ENCODE data around the gene RAB20.

RAB20 gene

GRCh38 chr13:110480161-110480560 lies 81.4 kb downstream of the RAB20 start:
- H3K27me3 Mint-ChIP-seq (ENCODE audit: low read depth, poor library complexity), result peaks cover 2% of the 10 kb centered on the region
- no peak overlapping the region for H3K4me3 Mint-ChIP-seq
- peaks cover 51% of the 10 kb centered on the region for H3K36me3 Mint-ChIP-seq (ENCODE audit: low read depth)
- H3K27ac Mint-ChIP-seq, result peak overlapping the region; percentile 91
- no peaks in the 10 kb centered on the region for H3K9me3 Mint-ChIP-seq
- DNase-seq, result no peak
- peaks cover 22% of the 10 kb centered on the region for H3K4me1 Mint-ChIP-seq
- TF ChIP-seq CTCF (IDR thresholded peaks at IDR 0.05), result no peak

- no peaks in the 10 kb centered on the region for H3K9me3 Mint-ChIP-seq
- TF ChIP-seq CTCF (IDR thresholded peaks at IDR 0.05), result no peak
- H3K4me3 Mint-ChIP-seq, result no peak overlapping the region
- peaks cover 22% of the 10 kb centered on the region for H3K4me1 Mint-ChIP-seq
- H3K36me3 Mint-ChIP-seq (ENCODE audit: low read depth), result peaks cover 54% of the 10 kb centered on the region
- no peak for DNase-seq
- no peak overlapping the region for H3K27ac Mint-ChIP-seq
- peaks cover 2% of the 10 kb centered on the region for H3K27me3 Mint-ChIP-seq (ENCODE audit: low read depth, poor library complexity)
Measured at GRCh38 chr13:110479648-110480047, 81.9 kb downstream of the RAB20 start.

- Mint-ChIP-seq H3K4me3 (no peak overlapping the region), H3K9me3 (no peaks in the 10 kb centered on the region), H3K36me3 (ENCODE audit: low read depth) (peaks cover 54% of the 10 kb centered on the region), H3K4me1 (peaks cover 22% of the 10 kb centered on the region), H3K27ac (peak overlapping the region; percentile 83), H3K27me3 (ENCODE audit: low read depth, poor library complexity) (peaks cover 2% of the 10 kb centered on the region)
- no peak for TF ChIP-seq CTCF (IDR thresholded peaks at IDR 0.05)
- no peak for DNase-seq
Measured at GRCh38 chr13:110479215-110479545, 82.3 kb downstream of the RAB20 start.

- no peak for TF ChIP-seq CTCF (IDR thresholded peaks at IDR 0.05)
- no peak overlapping the region for H3K4me3 Mint-ChIP-seq
- peaks cover 2% of the 10 kb centered on the region for H3K27me3 Mint-ChIP-seq (ENCODE audit: low read depth, poor library complexity)
- peaks cover 57% of the 10 kb centered on the region for H3K36me3 Mint-ChIP-seq (ENCODE audit: low read depth)
- H3K4me1 Mint-ChIP-seq, result peaks cover 22% of the 10 kb centered on the region
- H3K9me3 Mint-ChIP-seq, result no peaks in the 10 kb centered on the region
- DNase-seq, result no peak
- H3K27ac Mint-ChIP-seq, result peak overlapping the region; percentile 83
Measured at GRCh38 chr13:110478405-110479214, 82.9 kb downstream of the RAB20 start.

GRCh38 chr13:110477706-110478245 lies 83.7 kb downstream of the RAB20 start:
- peaks cover 54% of the 10 kb centered on the region for H3K36me3 Mint-ChIP-seq (ENCODE audit: low read depth)
- no peak for TF ChIP-seq CTCF (IDR thresholded peaks at IDR 0.05)
- H3K4me3 Mint-ChIP-seq, result no peak overlapping the region
- peaks cover 22% of the 10 kb centered on the region for H3K4me1 Mint-ChIP-seq
- peaks cover 2% of the 10 kb centered on the region for H3K27me3 Mint-ChIP-seq (ENCODE audit: low read depth, poor library complexity)
- H3K27ac Mint-ChIP-seq, result no peak overlapping the region
- no peak for DNase-seq
- no peaks in the 10 kb centered on the region for H3K9me3 Mint-ChIP-seq

GRCh38 chr13:110476220-110476617 lies 85.3 kb downstream of the RAB20 start:
- Mint-ChIP-seq H3K4me3 (no peak overlapping the region), H3K27me3 (ENCODE audit: low read depth, poor library complexity) (peaks cover 2% of the 10 kb centered on the region), H3K4me1 (peaks cover 29% of the 10 kb centered on the region), H3K27ac (no peak overlapping the region), H3K36me3 (ENCODE audit: low read depth) (peaks cover 56% of the 10 kb centered on the region), H3K9me3 (no peaks in the 10 kb centered on the region)
- TF ChIP-seq CTCF (IDR thresholded peaks at IDR 0.05), result no peak
- DNase-seq, result no peak

Measured in nephron progenitor cell (in vitro differentiated cells).